Astrocyte (in vitro differentiated cells and primary cell): Measurements from ENCODE around the gene AZU1. TPM values are rescaled to one million over a fixed set of nuclear protein-coding genes. Genes with fewer than 3 reads are reported as not detected.

ENCODE experiments used
- DNase-seq: peaks from one replicate; pipeline ENCODE4 v3.0.0-alpha.2; 2010; ENCODE audit warnings: low read depth
- FAIRE-seq: peaks from 2 replicates; lab custom pipeline; 2011; peaks lifted over from hg19 to GRCh38; lab: Jason Lieb, UNC
- H2AFZ ChIP-seq: 2 replicates; pipeline ENCODE4 v1.6.0; 2012; ENCODE audit warnings: low read depth, low read length, inconsistent platforms
- H3K27ac ChIP-seq: 2 replicates; pipeline ENCODE4 v1.5.1; 2011; ENCODE audit warnings: low read depth, low read length, inconsistent platforms
- H3K27me3 ChIP-seq: 2 replicates; pipeline ENCODE4 v1.6.0; 2011; ENCODE audit warnings: low read length, inconsistent platforms; ENCODE audit not compliant: insufficient read depth
- H3K36me3 ChIP-seq: 2 replicates; pipeline ENCODE4 v1.5.1; 2011; ENCODE audit warnings: low read length, inconsistent platforms; ENCODE audit not compliant: insufficient read depth
- H3K4me1 ChIP-seq: 2 replicates; pipeline ENCODE4 v1.5.1; 2011; ENCODE audit warnings: low read length, inconsistent platforms; ENCODE audit not compliant: insufficient read depth
- H3K4me2 ChIP-seq: 2 replicates; pipeline ENCODE4 v1.6.0; 2012; ENCODE audit warnings: low read length, inconsistent platforms
- H3K4me3 ChIP-seq: 2 replicates; pipeline ENCODE4 v1.5.1; 2011; ENCODE audit warnings: low read depth, mild to moderate bottlenecking, low read length, inconsistent platforms; ENCODE audit not compliant: insufficient read depth
- H3K79me2 ChIP-seq: 2 replicates; pipeline ENCODE4 v1.6.0; 2012; ENCODE audit warnings: mild to moderate bottlenecking, low read length, inconsistent platforms; ENCODE audit not compliant: insufficient read depth
- H3K9ac ChIP-seq: 2 replicates; pipeline ENCODE4 v1.6.0; 2012; ENCODE audit warnings: mild to moderate bottlenecking, low read length, inconsistent platforms
- H3K9me3 ChIP-seq: 2 replicates; pipeline ENCODE4 v1.5.1; 2012; ENCODE audit warnings: low read depth, mild to moderate bottlenecking, low read length, inconsistent platforms; ENCODE audit not compliant: insufficient read depth
- H4K20me1 ChIP-seq: 2 replicates; pipeline ENCODE4 v1.6.0; 2012; ENCODE audit warnings: low read length, inconsistent platforms; ENCODE audit not compliant: insufficient read depth
- H3K27ac Mint-ChIP-seq: one replicate; pipeline ENCODE4 v1.8.0; 2021; ENCODE audit warnings: mild to moderate bottlenecking, mixed read lengths; ENCODE audit not compliant: unreplicated experiment
- H3K27me3 Mint-ChIP-seq: one replicate; pipeline ENCODE4 v1.8.0; 2021; ENCODE audit warnings: low read depth, mixed read lengths; ENCODE audit not compliant: unreplicated experiment
- H3K36me3 Mint-ChIP-seq: one replicate; pipeline ENCODE4 v1.8.0; 2021; ENCODE audit warnings: low read depth, mixed read lengths; ENCODE audit not compliant: unreplicated experiment
- H3K4me1 Mint-ChIP-seq: one replicate; pipeline ENCODE4 v1.8.0; 2021; ENCODE audit warnings: low read depth, mixed read lengths; ENCODE audit not compliant: unreplicated experiment
- H3K4me3 Mint-ChIP-seq: one replicate; pipeline ENCODE4 v1.8.0; 2021; ENCODE audit warnings: mild to moderate bottlenecking, moderate library complexity, mixed read lengths; ENCODE audit not compliant: unreplicated experiment
- H3K9me3 Mint-ChIP-seq: one replicate; pipeline ENCODE4 v1.8.0; 2021; ENCODE audit warnings: mild to moderate bottlenecking, mixed read lengths; ENCODE audit not compliant: unreplicated experiment
- CTCF ChIP-seq: IDR thresholded peaks from 2 replicates; pipeline ENCODE4 v1.5.1; 2011; ENCODE audit warnings: low read depth, mild to moderate bottlenecking, inconsistent platforms, low read length, moderate library complexity; ENCODE audit not compliant: insufficient read depth
- EZH2 ChIP-seq: IDR thresholded peaks from 2 replicates; pipeline ENCODE4 v1.6.1; 2012; ENCODE audit warnings: mild to moderate bottlenecking, low read length, inconsistent platforms; ENCODE audit not compliant: insufficient read depth
- total RNA-seq: library from RNA; stranded (reverse); gene quantifications from 2 replicates; pipeline ENCODE4 v1.2.1, GENCODE V29; 2021

The AZU1 gene
- total RNA-seq, 1 donor from 2014 or later: 1.00 TPM

- Histone ChIP-seq H3K4me1 (peaks cover 37% of the 10 kb centered on the region), H3K27ac (no peak overlapping the region), H3K36me3 (peaks cover 42% of the 10 kb centered on the region), H3K4me3 (no peak overlapping the region), H2AFZ (no peak overlapping the region), H3K9ac (no peak overlapping the region), H4K20me1 (peaks cover 99% of the 10 kb centered on the region), H3K27me3 (no peaks in the 10 kb centered on the region), H3K79me2 (peaks cover 99% of the 10 kb centered on the region), H3K9me3 (no peaks in the 10 kb centered on the region), H3K4me2 (no peak overlapping the region)
- TF ChIP-seq CTCF (no peak), EZH2 (no peak)
- peaks cover 15% of the 10 kb centered on the region for H3K36me3 Mint-ChIP-seq
- peak overlapping the region; percentile 26 for H3K27ac Mint-ChIP-seq
- FAIRE-seq (no peak), DNase-seq (no peak)
- H3K4me1 Mint-ChIP-seq: peaks cover 19% of the 10 kb centered on the region
- no peak overlapping the region for H3K4me3 Mint-ChIP-seq
- no peaks in the 10 kb centered on the region for H3K9me3 Mint-ChIP-seq
- H3K27me3 Mint-ChIP-seq: no peaks in the 10 kb centered on the region
Observed at GRCh38 chr19:803686-804418, 23.8 kb upstream of the AZU1 start.

DNA sequence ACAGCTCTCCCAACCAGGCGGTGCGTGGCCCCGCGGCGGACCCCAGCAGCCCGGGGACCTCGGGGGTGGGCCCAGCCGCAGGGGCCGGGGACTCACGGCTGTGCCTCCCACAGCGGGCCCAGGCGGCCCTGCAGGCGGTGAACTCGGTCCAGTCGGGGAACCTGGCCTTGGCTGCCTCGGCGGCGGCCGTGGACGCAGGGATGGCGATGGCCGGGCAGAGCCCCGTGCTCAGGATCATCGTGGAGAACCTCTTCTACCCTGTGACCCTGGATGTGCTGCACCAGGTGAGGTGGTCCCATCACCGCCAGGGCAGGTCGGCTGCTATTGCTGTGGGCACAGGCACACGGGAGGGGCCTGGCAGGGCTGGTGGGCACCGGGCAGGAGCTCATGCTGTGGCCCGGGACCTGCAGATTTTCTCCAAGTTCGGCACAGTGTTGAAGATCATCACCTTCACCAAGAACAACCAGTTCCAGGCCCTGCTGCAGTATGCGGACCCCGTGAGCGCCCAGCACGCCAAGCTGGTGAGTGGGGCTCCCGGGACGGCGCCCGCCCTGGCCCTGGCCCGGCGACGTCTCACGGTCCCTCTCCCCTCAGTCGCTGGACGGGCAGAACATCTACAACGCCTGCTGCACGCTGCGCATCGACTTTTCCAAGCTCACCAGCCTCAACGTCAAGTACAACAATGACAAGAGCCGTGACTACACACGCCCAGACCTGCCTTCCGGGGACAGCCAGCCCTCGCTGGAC, 23.0 kb upstream of the AZU1 start:
- no peak overlapping the region for H2AFZ ChIP-seq
- TF ChIP-seq EZH2: no peak
- no peak for TF ChIP-seq CTCF
- H3K36me3 ChIP-seq: peaks cover 42% of the 10 kb centered on the region
- Mint-ChIP-seq H3K9me3 (no peaks in the 10 kb centered on the region), H3K4me1 (peaks cover 19% of the 10 kb centered on the region), H3K36me3 (peaks cover 16% of the 10 kb centered on the region), H3K27me3 (no peaks in the 10 kb centered on the region), H3K4me3 (no peak overlapping the region), H3K27ac (no peak overlapping the region)
- H3K27me3 ChIP-seq: no peaks in the 10 kb centered on the region
- peaks cover 99% of the 10 kb centered on the region for H4K20me1 ChIP-seq
- no peak overlapping the region for H3K4me2 ChIP-seq
- H3K9ac ChIP-seq: no peak overlapping the region
- peaks cover 31% of the 10 kb centered on the region for H3K4me1 ChIP-seq
- no peak overlapping the region for H3K4me3 ChIP-seq
- peaks cover 99% of the 10 kb centered on the region for H3K79me2 ChIP-seq
- DNase-seq (no peak), FAIRE-seq (no peak)
- no peaks in the 10 kb centered on the region for H3K9me3 ChIP-seq
- no peak overlapping the region for H3K27ac ChIP-seq
